K562 (cell line): ENCODE data around the gene DMD. TPM values are rescaled to one million over a fixed set of nuclear protein-coding genes. Genes with fewer than 3 reads are reported as not detected.

Experiments used
- ATAC-seq: fragments of 200-7000 bp; cut with Tn5 transposase; 3 replicates; pipeline ENCODE4 v1.9.1; 2020; ENCODE audit warnings: moderate library complexity
- BruUV-seq: library from RNA; stranded (reverse); fragments of 400-500 nt; replicated peaks from 2 replicates; lab custom pipeline; 2021; lab: Mats Ljungman, UMichigan
- CTCF ChIA-PET: fragments of 300-600 bp; formaldehyde crosslinking; extraction: SDS; loops from one replicate; lab custom pipeline; 2021; ENCODE audit warnings: low intra/inter-chr PET ratio; lab: Yijun Ruan, JAX
- POLR2A ChIA-PET: fragments of 300-600, 350-650 bp; sonication (Branson Sonifier 250); formaldehyde crosslinking; extraction: SDS; loops from one replicate; lab custom pipeline; 2021; ENCODE audit warnings: antibody characterized with exemption, inconsistent platforms; lab: Yijun Ruan, JAX
- DNase-seq, 4 experiments: peaks; one replicate each; pipeline versions ENCODE4 v3.0.0 to v3.0.0-alpha.2; 2011 to 2018; ENCODE audit warnings: low spot score in 3 of 4, mixed read lengths in 3 of 4; ENCODE audit errors: extremely low read depth in 1 of 4
- FAIRE-seq: peaks from 2 replicates; lab custom pipeline; 2011; peaks lifted over from hg19 to GRCh38; lab: Jason Lieb, UNC
- H2AFZ ChIP-seq: 2 replicates; pipeline ENCODE4 v1.6.0; 2011; ENCODE audit warnings: low read depth, low read length, control low read depth, inconsistent platforms
- H3K27ac ChIP-seq: fragments of 200-600 bp; 3 replicates; pipeline ENCODE4 v1.8.0; 2011; ENCODE audit warnings: low read depth, mild to moderate bottlenecking, control low read depth, inconsistent platforms, low read length, moderate library complexity, mixed read lengths; ENCODE audit errors: extremely low read depth
- H3K27me3 ChIP-seq, 2 experiments: fragments of 300-600 bp in 1 of 2; 2 replicates in 1 of 2; 3 replicates in 1 of 2; pipeline versions ENCODE4 v1.6.0 to v1.8.0; 2011; ENCODE audit warnings: inconsistent platforms in 2 of 2, low read length in 2 of 2, mild to moderate bottlenecking in 1 of 2, mixed read lengths in 1 of 2, moderate library complexity in 1 of 2; ENCODE audit not compliant: control insufficient read depth in 2 of 2, insufficient read depth in 2 of 2
- H3K36me3 ChIP-seq: fragments of 300-600 bp; 3 replicates; pipeline ENCODE4 v1.8.0; 2011; ENCODE audit warnings: mild to moderate bottlenecking, low read length, inconsistent platforms; ENCODE audit not compliant: control insufficient read depth, insufficient read depth
- H3K4me1 ChIP-seq, 2 experiments: fragments of 200-600 bp in 1 of 2; replicated peaks in 1 of 2; 2 replicates in 1 of 2; 3 replicates in 1 of 2; pipeline versions ENCODE4 v1.5.1 to v1.8.0; 2011; ENCODE audit warnings: inconsistent platforms in 2 of 2, low read length in 2 of 2, mild to moderate bottlenecking in 1 of 2, mixed read lengths in 1 of 2, moderate library complexity in 1 of 2; ENCODE audit not compliant: control insufficient read depth in 2 of 2, insufficient read depth in 2 of 2
- H3K4me2 ChIP-seq: 2 replicates; pipeline ENCODE4 v1.6.1; 2011; ENCODE audit warnings: low read length, control low read depth, inconsistent platforms, mixed read lengths; ENCODE audit not compliant: insufficient read depth
- H3K4me3 ChIP-seq: fragments of 200-600 bp; sonication (generic), shearing (Covaris generic); 2 replicates; pipeline ENCODE4 v1.5.1; 2016; ENCODE audit warnings: control low read depth, inconsistent platforms
- H3K79me2 ChIP-seq: fragments of 200-600 bp; 3 replicates; pipeline ENCODE4 v1.8.0; 2011; ENCODE audit warnings: low read length, inconsistent platforms; ENCODE audit not compliant: control insufficient read depth, insufficient read depth
- H3K9ac ChIP-seq, 2 experiments: 2 replicates each; pipeline versions ENCODE4 v1.6.0 to v1.6.1; 2011; ENCODE audit warnings: low read depth in 2 of 2, low read length in 2 of 2, control low read depth in 1 of 2, inconsistent platforms in 1 of 2, mild to moderate bottlenecking in 1 of 2, mixed read lengths in 1 of 2; ENCODE audit not compliant: insufficient read depth in 1 of 2
- H3K9me1 ChIP-seq: one replicate; pipeline ENCODE4 v1.6.0; 2011; ENCODE audit warnings: inconsistent platforms, mild to moderate bottlenecking, low read length, moderate library complexity; ENCODE audit not compliant: control insufficient read depth, insufficient read depth
- H3K9me3 ChIP-seq: replicated peaks from 2 replicates; pipeline ENCODE4 v1.5.1; 2011; ENCODE audit warnings: low read depth, low read length, inconsistent platforms; ENCODE audit not compliant: control insufficient read depth, insufficient read depth
- H4K20me1 ChIP-seq: replicated peaks from 2 replicates; pipeline ENCODE4 v1.6.1; 2011; ENCODE audit warnings: low read length, inconsistent platforms, mixed read lengths; ENCODE audit not compliant: control insufficient read depth, insufficient read depth
- C11orf30 ChIP-seq: fragments of 450-650 bp; IDR thresholded peaks from 2 replicates; pipeline ENCODE4 v1.6.1; 2016; ENCODE audit warnings: low read depth, mild to moderate bottlenecking
- CREB1 ChIP-seq, 2 experiments: sonication (generic) in 1 of 2; formaldehyde crosslinking in 1 of 2; IDR thresholded peaks; 2 replicates each; pipeline versions ENCODE4 v1.6.1 to v1.8.0; 2012 to 2022; ENCODE audit warnings: inconsistent platforms in 1 of 2, mild to moderate bottlenecking in 1 of 2, missing genetic modification reagents in 1 of 2, moderate library complexity in 1 of 2
- HLTF ChIP-seq: fragments of 450-650 bp; IDR thresholded peaks from 2 replicates; pipeline ENCODE4 v1.6.1; 2016
- KLF16 ChIP-seq: IDR thresholded peaks from 2 replicates; pipeline ENCODE4 v1.6.1; 2016; ENCODE audit warnings: antibody characterized with exemption
- NCOA1 ChIP-seq: fragments of 450-650 bp; IDR thresholded peaks from 2 replicates; pipeline ENCODE4 v1.6.1; 2016; ENCODE audit warnings: low read depth
- NFIX ChIP-seq: fragments of 250-450 bp; sonication (Bioruptor Pico); IDR thresholded peaks from 2 replicates; pipeline ENCODE4 v1.4.0; 2020; ENCODE audit warnings: low read depth, mild to moderate bottlenecking, moderate library complexity
- PHB ChIP-seq: fragments of 250-450 bp; sonication (Bioruptor Pico); IDR thresholded peaks from 2 replicates; pipeline ENCODE4 v1.5.0; 2021
- RBM17 ChIP-seq: fragments of 200-400 bp; formaldehyde crosslinking; IDR thresholded peaks from 2 replicates; pipeline ENCODE4 v1.6.1; 2017; ENCODE audit warnings: low read depth, mild to moderate bottlenecking, low read length, borderline replicate concordance
- RBM25 ChIP-seq: fragments of 200-400 bp; formaldehyde crosslinking; IDR thresholded peaks from 2 replicates; pipeline ENCODE4 v1.6.1; 2018; ENCODE audit warnings: low read length, low read depth, moderate library complexity; ENCODE audit not compliant: severe bottlenecking
- RCOR1 ChIP-seq, 2 experiments: IDR thresholded peaks; 2 replicates each; pipeline ENCODE4 v1.6.1; 2012; ENCODE audit warnings: low read depth in 2 of 2, low read length in 2 of 2, borderline replicate concordance in 1 of 2, improper control_type of control experiment in 1 of 2
- RFX1 ChIP-seq: fragments of 450-650 bp; IDR thresholded peaks from 2 replicates; pipeline ENCODE4 v1.6.1; 2016; ENCODE audit warnings: mild to moderate bottlenecking, moderate library complexity
- SIN3B ChIP-seq: fragments of 450-650 bp; IDR thresholded peaks from 2 replicates; pipeline ENCODE4 v1.6.1; 2017; ENCODE audit warnings: low read depth, mild to moderate bottlenecking, moderate library complexity
- ZNF431 ChIP-seq: sonication (generic); formaldehyde crosslinking; IDR thresholded peaks from 2 replicates; pipeline ENCODE4 v1.8.0; 2022; ENCODE audit warnings: mild to moderate bottlenecking, missing genetic modification reagents
- ZNF444 ChIP-seq: fragments of 250-450 bp; sonication (Bioruptor Pico); IDR thresholded peaks from 2 replicates; pipeline ENCODE4 v1.4.0; 2020; ENCODE audit warnings: mild to moderate bottlenecking, moderate library complexity
- ZNF507 ChIP-seq: conservative IDR thresholded peaks from 2 replicates; pipeline ENCODE4 v1.6.1; 2017; ENCODE audit warnings: missing genetic modification characterization, missing compliant biosample characterization
- WGBS: fragments of 100-300 bp; shearing (Covaris generic); methylation state at CpG from one replicate; pipeline ENCODE4 v1.1.6; 2016; ENCODE audit warnings: low coverage, mixed read lengths; ENCODE audit not compliant: insufficient coverage; ENCODE audit errors: missing lambda C conversion rate; 5-methylcytosine and 5-hydroxymethylcytosine counted together
- in situ Hi-C: fragments of 300-500 bp; cut with MboI; formaldehyde crosslinking; loops from 4 replicates; pipeline ENCODE4 v1.15.0; 2018; ENCODE audit warnings: inconsistent platforms, mixed read lengths
- intact Hi-C: fragments of 100-400 bp; cut with micrococcal nuclease; formaldehyde crosslinking; loops from 2 replicates; pipeline ENCODE4 v1.14.2; 2022
- polyA plus RNA-seq, 8 experiments: library from polyadenylated mRNA; depleted of rRNA in 4 of 8; stranded (reverse) in 5 of 8; unstranded in 3 of 8; fragments of >200 nt; fragmentation: Nextera tagmentation in 2 of 8; fragmentation: Illumina TruSeq in 1 of 8; extraction: Ambion mirVana in 2 of 8; extraction: Trizol in 1 of 8; gene quantifications; 2 replicates each; pipeline versions ENCODE4 v1.2.1 to v1.2.3, GENCODE V29; 2011 to 2014; ENCODE audit warnings: inconsistent platforms in 1 of 8, missing spikeins in 1 of 8
- total RNA-seq, 7 experiments: library from RNA; depleted of rRNA in 6 of 7; stranded (reverse); fragments of >200 nt in 6 of 7; fragmentation: Illumina TruSeq in 2 of 7; extraction: Trizol in 2 of 7; gene quantifications; 2 replicates each; pipeline versions ENCODE4 v1.2.1 to v1.2.3, GENCODE V29; 2011 to 2021; ENCODE audit warnings: low replicate concordance in 1 of 7
- TF ChIP-seq, protein P1 (sequence below): fragments of 450-650 bp; formaldehyde crosslinking; IDR thresholded peaks from 2 replicates; pipeline ENCODE4 v1.4.0; 2022; ENCODE audit warnings: missing genetic modification characterization
- TF ChIP-seq, protein P2 (sequence below): fragments of 250-450 bp; sonication (Bioruptor Pico); IDR thresholded peaks from 2 replicates; pipeline ENCODE4 v1.8.0; 2022; ENCODE audit warnings: moderate library complexity, mild to moderate bottlenecking, inconsistent platforms
- TF ChIP-seq, protein P3 (sequence below): fragments of 450-650 bp; formaldehyde crosslinking; IDR thresholded peaks from 2 replicates; pipeline ENCODE4 v1.4.0; 2020; ENCODE audit warnings: mild to moderate bottlenecking, moderate library complexity

Gene DMD
- total and polyA plus RNA-seq, 9 of the 15 experiments (the other 6 are each of a cell fraction or from before 2014, with no cell fraction given), result 3.8 to 20.4 (median 11.4) TPM

DNA sequence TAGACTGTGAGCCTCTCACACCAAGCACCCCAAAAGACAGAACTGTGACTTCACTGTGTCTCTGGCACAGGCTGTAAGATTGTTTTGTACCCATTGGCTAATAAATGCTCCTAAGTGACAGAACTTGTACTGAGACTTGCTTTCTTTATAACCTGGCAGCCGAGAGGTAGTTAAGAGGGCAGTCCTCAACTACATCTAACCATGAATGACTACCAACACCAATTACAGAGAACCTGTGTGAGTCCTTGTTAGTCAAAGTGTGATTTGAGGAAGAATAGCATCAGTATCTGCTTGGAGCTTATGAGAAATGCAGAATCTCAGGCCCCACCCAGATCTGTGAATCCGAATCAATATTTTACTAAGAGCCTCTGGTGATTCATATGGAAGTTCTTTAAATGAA is 1985.5 kb downstream of the DMD start:
- H3K4me2 ChIP-seq, result no peak overlapping the region
- no peaks in the 10 kb centered on the region for H3K79me2 ChIP-seq
- DNase-seq, result no peak
- H2AFZ ChIP-seq, result no peak overlapping the region
- no peaks in the 10 kb centered on the region for H3K36me3 ChIP-seq
- no TSS peak for BruUV-seq
- in situ Hi-C loops, result no loop called here
- CTCF ChIA-PET, result no interaction called here
- H3K4me3 ChIP-seq, result no peak overlapping the region
- H3K9me1 ChIP-seq, result no peaks in the 10 kb centered on the region
- TF ChIP-seq, protein P1, sequence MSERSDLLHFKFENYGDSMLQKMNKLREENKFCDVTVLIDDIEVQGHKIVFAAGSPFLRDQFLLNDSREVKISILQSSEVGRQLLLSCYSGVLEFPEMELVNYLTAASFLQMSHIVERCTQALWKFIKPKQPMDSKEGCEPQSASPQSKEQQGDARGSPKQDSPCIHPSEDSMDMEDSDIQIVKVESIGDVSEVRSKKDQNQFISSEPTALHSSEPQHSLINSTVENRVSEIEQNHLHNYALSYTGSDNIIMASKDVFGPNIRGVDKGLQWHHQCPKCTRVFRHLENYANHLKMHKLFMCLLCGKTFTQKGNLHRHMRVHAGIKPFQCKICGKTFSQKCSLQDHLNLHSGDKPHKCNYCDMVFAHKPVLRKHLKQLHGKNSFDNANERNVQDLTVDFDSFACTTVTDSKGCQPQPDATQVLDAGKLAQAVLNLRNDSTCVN (CRISPR knock-in tag), result no peak
- no peak for TF ChIP-seq RFX1
- no peak for TF ChIP-seq ZNF444 (CRISPR knock-in tag)
- no peak for TF ChIP-seq ZNF507 (tag)
- no peak for TF ChIP-seq RBM17
- TF ChIP-seq SIN3B, result no peak
- TF ChIP-seq, protein P2, sequence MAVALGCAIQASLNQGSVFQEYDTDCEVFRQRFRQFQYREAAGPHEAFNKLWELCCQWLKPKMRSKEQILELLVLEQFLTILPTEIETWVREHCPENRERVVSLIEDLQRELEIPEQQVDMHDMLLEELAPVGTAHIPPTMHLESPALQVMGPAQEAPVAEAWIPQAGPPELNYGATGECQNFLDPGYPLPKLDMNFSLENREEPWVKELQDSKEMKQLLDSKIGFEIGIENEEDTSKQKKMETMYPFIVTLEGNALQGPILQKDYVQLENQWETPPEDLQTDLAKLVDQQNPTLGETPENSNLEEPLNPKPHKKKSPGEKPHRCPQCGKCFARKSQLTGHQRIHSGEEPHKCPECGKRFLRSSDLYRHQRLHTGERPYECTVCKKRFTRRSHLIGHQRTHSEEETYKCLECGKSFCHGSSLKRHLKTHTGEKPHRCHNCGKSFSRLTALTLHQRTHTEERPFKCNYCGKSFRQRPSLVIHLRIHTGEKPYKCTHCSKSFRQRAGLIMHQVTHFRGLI (CRISPR knock-in tag), result no peak
- TF ChIP-seq NFIX (CRISPR knock-in tag), result no peak
- TF ChIP-seq, protein P3, sequence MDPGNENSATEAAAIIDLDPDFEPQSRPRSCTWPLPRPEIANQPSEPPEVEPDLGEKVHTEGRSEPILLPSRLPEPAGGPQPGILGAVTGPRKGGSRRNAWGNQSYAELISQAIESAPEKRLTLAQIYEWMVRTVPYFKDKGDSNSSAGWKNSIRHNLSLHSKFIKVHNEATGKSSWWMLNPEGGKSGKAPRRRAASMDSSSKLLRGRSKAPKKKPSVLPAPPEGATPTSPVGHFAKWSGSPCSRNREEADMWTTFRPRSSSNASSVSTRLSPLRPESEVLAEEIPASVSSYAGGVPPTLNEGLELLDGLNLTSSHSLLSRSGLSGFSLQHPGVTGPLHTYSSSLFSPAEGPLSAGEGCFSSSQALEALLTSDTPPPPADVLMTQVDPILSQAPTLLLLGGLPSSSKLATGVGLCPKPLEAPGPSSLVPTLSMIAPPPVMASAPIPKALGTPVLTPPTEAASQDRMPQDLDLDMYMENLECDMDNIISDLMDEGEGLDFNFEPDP (CRISPR knock-in tag), result no peak
- no peak for TF ChIP-seq RBM25
- TF ChIP-seq C11orf30, result no peak
- no peak for TF ChIP-seq NCOA1
- TF ChIP-seq CREB1 (IDR thresholded peaks at IDR 0.05), result no peak
- TF ChIP-seq CREB1 (CRISPR knock-in tag; IDR thresholded peaks at IDR 0.05), result no peak
- TF ChIP-seq RCOR1 (IDR thresholded peaks at IDR 0.05; ENCODE audit: borderline replicate concordance in 1 of 2, low read depth in 2 of 2, low read length in 2 of 2), result no peak
- no peak for TF ChIP-seq KLF16
- TF ChIP-seq ZNF431, result no peak
- TF ChIP-seq PHB, result no peak
- no peak for TF ChIP-seq HLTF
- TF ChIP-seq, all 486 proteins: peak for 0
- H4K20me1 ChIP-seq, result no peaks in the 10 kb centered on the region
- no peaks in the 10 kb centered on the region for H3K9me3 ChIP-seq
- FAIRE-seq, result no peak
- no peak for ATAC-seq
- no peaks in the 10 kb centered on the region for H3K4me1 ChIP-seq
- POLR2A ChIA-PET, result no interaction called here
- H3K9ac ChIP-seq, result no peak overlapping the region
- no peak overlapping the region for H3K27ac ChIP-seq
- intact Hi-C loops, result no loop called here
- H3K27me3 ChIP-seq, result no peaks in the 10 kb centered on the region
- WGBS, result 24% methylated on average over 2 of the region's 2 CpGs
